Sigmoid colon (tissue), 7 donors: ENCODE measurements around the gene NPPA. TPM values are rescaled to one million over a fixed set of nuclear protein-coding genes. Genes with fewer than 3 reads are reported as not detected.

ENCODE experiments used
- DNase-seq: peaks from one replicate; pipeline ENCODE4 v3.0.0-alpha.2; 2019
- H3K27ac ChIP-seq, 4 donors: fragments of 200-600 bp; sonication (generic); one replicate each; pipeline ENCODE4 v1.5.1; 2016 to 2019; ENCODE audit warnings: mild to moderate bottlenecking in 1 of 4
- H3K27me3 ChIP-seq, 3 donors: fragments of 200-600 bp; sonication (generic); one replicate each; pipeline ENCODE4 v1.5.1; 2019; ENCODE audit warnings: mild to moderate bottlenecking in 1 of 3
- H3K36me3 ChIP-seq, 4 donors: fragments of 200-600 bp; sonication (generic); one replicate each; pipeline ENCODE4 v1.5.1; 2016 to 2019
- H3K4me1 ChIP-seq, 4 donors: fragments of 200-600 bp; sonication (generic); one replicate each; pipeline ENCODE4 v1.5.1; 2017 to 2019
- H3K4me3 ChIP-seq, 4 donors: fragments of 200-600 bp; sonication (generic); one replicate each; pipeline ENCODE4 v1.5.1; 2017 to 2019; ENCODE audit warnings: mild to moderate bottlenecking in 2 of 4, moderate library complexity in 1 of 4
- H3K9me3 ChIP-seq, 4 donors: fragments of 200-600 bp in 3 of 4; sonication (generic) in 3 of 4; one replicate each; pipeline versions ENCODE4 v1.5.1 to v1.6.1; 2013 to 2019
- CTCF ChIP-seq, 4 experiments: fragments of 450-650 bp in 3 of 4; fragments of 200-600 bp in 1 of 4; IDR thresholded peaks; one replicate each; pipeline ENCODE4 v1.5.1; 2016 to 2019; ENCODE audit warnings: antibody characterized with exemption in 4 of 4, mild to moderate bottlenecking in 3 of 4, moderate library complexity in 2 of 4
- EP300 ChIP-seq, 4 donors: sonication (generic); formaldehyde crosslinking; IDR thresholded peaks; one replicate each; pipeline ENCODE4 v1.6.1; 2017; ENCODE audit warnings: antibody characterized with exemption in 4 of 4
- POLR2A ChIP-seq, 2 donors: fragments of 450-650 bp; IDR thresholded peaks; one replicate each; pipeline ENCODE4 v1.6.1; 2016; ENCODE audit warnings: antibody characterized with exemption in 2 of 2, mild to moderate bottlenecking in 2 of 2, moderate library complexity in 2 of 2
- POLR2AphosphoS5 ChIP-seq, 4 donors: sonication (generic); formaldehyde crosslinking; IDR thresholded peaks; one replicate each; pipeline ENCODE4 v1.6.1; 2017; ENCODE audit warnings: antibody characterized with exemption in 4 of 4
- WGBS, 2 donors: extraction: QIAGEN DNeasy Blood & Tissue Kit; methylation state at CpG; one replicate each; pipeline ENCODE4 v1.1.7; 2013; 5-methylcytosine and 5-hydroxymethylcytosine counted together
- intact Hi-C: fragments of 100-400 bp; cut with DNase I; formaldehyde crosslinking; loops from one replicate; pipeline ENCODE4 v1.15.1; 2023
- polyA plus RNA-seq, 3 donors: library from polyadenylated mRNA; stranded (reverse); fragments of 200-250 nt; gene quantifications; one replicate each; pipeline ENCODE4 v1.2.3, GENCODE V29; 2013
- total RNA-seq, 4 donors: library from RNA; depleted of rRNA; stranded (reverse); fragments of >200 nt; gene quantifications; one replicate each; pipeline ENCODE4 v1.1.0, GENCODE V29; 2016
- donor health status: healthy with polysubstance abuse.
- donor health status: Bipolar disorder and iron deficiency.
- donor health status: healthy.

Gene NPPA
- total and polyA plus RNA-seq, 7 donors, result 0.92 to 8.6 TPM; not detected in 5

GRCh38 chr1:11822091-11822490 lies 25.5 kb downstream of the NPPA start:
- intact Hi-C loops, result no loop called here
- DNase-seq, result no peak
- Histone ChIP-seq H3K27me3 (no peaks in the 10 kb centered on the region), H3K4me3 (no peak overlapping the region), H3K27ac (peak overlapping the region in 1 of 4 donors; percentile 18), H3K36me3 (peaks cover 42 to 100% (median 60%) of the 10 kb centered on the region in 4 donors), H3K4me1 (no peaks in the 10 kb centered on the region), H3K9me3 (no peaks in the 10 kb centered on the region)
- no peak for TF ChIP-seq CTCF (IDR thresholded peaks at IDR 0.05)
- 94% methylated on average over 3 of the region's 3 CpGs for WGBS, 2 donors

- H3K36me3 ChIP-seq, result peaks cover 35 to 92% (median 37%) of the 10 kb centered on the region in 4 donors
- no peaks in the 10 kb centered on the region for H3K27me3 ChIP-seq
- H3K27ac ChIP-seq, result no peak overlapping the region
- intact Hi-C loops, result no loop called here
- TF ChIP-seq CTCF (IDR thresholded peaks at IDR 0.05) (no peak), POLR2A (IDR thresholded peaks at IDR 0.05) (no peak), EP300 (IDR thresholded peaks at IDR 0.05) (no peak), POLR2AphosphoS5 (IDR thresholded peaks at IDR 0.05) (no peak)
- 71 to 90% methylated on average over 12 of the region's 12 CpGs for WGBS, 2 donors
- H3K4me1 ChIP-seq, result peaks cover 0 to 5% (median 0%) of the 10 kb centered on the region in 4 donors
- no peaks in the 10 kb centered on the region for H3K9me3 ChIP-seq
- H3K4me3 ChIP-seq, result no peak overlapping the region
- DNase-seq, result peak; percentile 36
Observed at GRCh38 chr1:11817192-11817591, 30.4 kb downstream of the NPPA start.

- intact Hi-C loops, result no loop called here
- Histone ChIP-seq H3K4me3 (no peak overlapping the region), H3K27me3 (no peaks in the 10 kb centered on the region), H3K4me1 (peaks cover 0 to 13% (median 10%) of the 10 kb centered on the region in 4 donors), H3K9me3 (no peaks in the 10 kb centered on the region), H3K27ac (no peak overlapping the region), H3K36me3 (peaks cover 20 to 87% (median 29%) of the 10 kb centered on the region in 4 donors)
- DNase-seq, result no peak
- WGBS, 2 donors, result 89 to 91% methylated on average over 5 of the region's 5 CpGs
- TF ChIP-seq EP300 (IDR thresholded peaks at IDR 0.05) (no peak), POLR2A (IDR thresholded peaks at IDR 0.05) (no peak), CTCF (IDR thresholded peaks at IDR 0.05) (no peak), POLR2AphosphoS5 (IDR thresholded peaks at IDR 0.05) (no peak)
Observed at GRCh38 chr1:11813021-11813420, 34.6 kb downstream of the NPPA start.

- peak; percentile 5 for DNase-seq
- Histone ChIP-seq H3K36me3 (peaks cover 0 to 43% (median 7%) of the 10 kb centered on the region in 4 donors), H3K27me3 (no peaks in the 10 kb centered on the region), H3K27ac (peak overlapping the region; percentile 95 to 99 (median 97)), H3K4me1 (peaks cover 0 to 57% (median 52%) of the 10 kb centered on the region in 4 donors), H3K9me3 (no peaks in the 10 kb centered on the region), H3K4me3 (peak overlapping the region; percentile 77 to 90 (median 80))
- intact Hi-C loops, result loop anchor here (10.0 kb wide), 1 partner anchor 532 kb away; the partner anchor contains the start of gene UBIAD1
- 16 to 49% methylated on average over 2 of the region's 2 CpGs for WGBS, 2 donors
- TF ChIP-seq POLR2AphosphoS5 (IDR thresholded peaks at IDR 0.05) (no peak), CTCF (IDR thresholded peaks at IDR 0.05) (no peak), POLR2A (IDR thresholded peaks at IDR 0.05) (no peak), EP300 (IDR thresholded peaks at IDR 0.05) (no peak)
Observed at GRCh38 chr1:11807133-11807532, 40.5 kb downstream of the NPPA start.
